ENCODE results near the gene FSTL5. TPM values are rescaled to one million over a fixed set of nuclear protein-coding genes. Genes with fewer than 3 reads are reported as not detected.

Gene FSTL5
- total RNA-seq, 2 experiments from 2014 or later = not detected

DNA sequence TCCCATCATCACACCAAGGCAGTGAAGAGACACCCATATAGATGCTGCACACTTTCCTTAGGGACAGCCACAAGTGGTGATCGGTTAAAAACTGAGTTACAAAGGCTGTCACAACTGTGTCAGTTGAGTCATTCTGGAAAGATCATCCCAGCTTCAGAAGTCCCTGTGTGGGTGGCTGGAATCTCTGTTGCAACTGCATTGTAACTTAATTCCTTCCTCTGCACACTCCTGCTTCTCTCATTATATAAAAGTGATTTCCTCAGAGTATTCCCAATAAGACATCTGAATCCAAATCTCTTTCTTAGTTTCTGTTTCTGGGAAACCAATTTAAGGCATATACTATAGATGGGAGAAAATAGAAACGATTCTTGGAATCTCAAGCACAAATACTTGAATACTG lies 88.1 kb downstream of the FSTL5 start:
- CTCF ChIA-PET = no interaction called here
- POLR2A ChIA-PET = no interaction called here
- Mint-ChIP-seq H3K4me3 (no peak overlapping the region), H3K4me1 (ENCODE audit: low read depth) (no peaks in the 10 kb centered on the region), H3K27me3 (ENCODE audit: low read depth) (no peaks in the 10 kb centered on the region), H3K27ac (no peak overlapping the region), H3K36me3 (ENCODE audit: low read depth) (no peaks in the 10 kb centered on the region), H3K9me3 (ENCODE audit: insufficient read depth) (no peaks in the 10 kb centered on the region)
- DNase-seq = no peak
- ATAC-seq = no peak

DNA sequence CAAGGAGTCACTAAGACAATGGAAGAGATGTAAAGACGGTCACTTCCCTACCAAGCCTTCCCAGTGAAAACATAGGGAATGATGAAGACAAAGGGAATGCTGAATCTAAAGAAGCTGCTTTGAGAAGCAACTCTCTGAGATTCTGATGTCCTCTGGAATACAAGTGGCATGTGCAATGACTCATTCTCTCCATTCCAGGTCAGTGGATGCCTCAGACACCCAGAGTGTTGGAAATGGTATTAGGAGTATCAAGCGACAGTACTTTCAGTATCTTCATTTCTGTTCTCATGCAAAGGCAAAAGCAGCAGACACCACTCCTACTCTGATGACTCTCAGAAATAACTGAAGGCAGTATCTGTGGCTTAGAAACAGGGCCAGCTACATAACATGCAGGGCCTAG lies 102.6 kb downstream of the FSTL5 start:
- Mint-ChIP-seq H3K4me1 (ENCODE audit: low read depth) (no peaks in the 10 kb centered on the region), H3K4me3 (no peak overlapping the region), H3K9me3 (ENCODE audit: insufficient read depth) (peaks cover 4% of the 10 kb centered on the region), H3K27ac (no peak overlapping the region), H3K27me3 (ENCODE audit: low read depth) (no peaks in the 10 kb centered on the region), H3K36me3 (ENCODE audit: low read depth) (no peaks in the 10 kb centered on the region)
- ChIA-PET CTCF (no interaction called here), POLR2A (no interaction called here)
- DNase-seq = no peak
- no peak for ATAC-seq

DNA sequence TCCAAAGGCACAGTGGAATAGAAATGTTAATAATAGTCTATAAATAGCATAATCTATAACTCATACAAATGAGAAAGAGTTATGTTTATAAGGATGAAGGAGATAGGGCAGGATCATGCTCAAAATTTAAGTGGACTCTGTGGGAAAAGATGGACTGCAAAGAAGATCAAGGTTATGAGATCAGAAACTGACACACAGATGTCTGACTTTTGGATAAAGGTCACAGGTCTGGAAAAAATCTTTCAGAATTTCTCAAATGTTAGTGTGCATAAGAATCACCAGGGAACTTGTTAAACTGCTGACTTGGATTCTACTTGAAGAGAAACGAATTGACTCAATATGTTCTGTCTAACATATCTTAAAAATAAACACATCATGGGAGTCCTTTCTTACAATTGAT lies 104.1 kb downstream of the FSTL5 start:
- Mint-ChIP-seq H3K9me3 (ENCODE audit: insufficient read depth) (peaks cover 2% of the 10 kb centered on the region), H3K4me1 (ENCODE audit: low read depth) (no peaks in the 10 kb centered on the region), H3K36me3 (ENCODE audit: low read depth) (no peaks in the 10 kb centered on the region), H3K4me3 (no peak overlapping the region), H3K27me3 (ENCODE audit: low read depth) (no peaks in the 10 kb centered on the region), H3K27ac (no peak overlapping the region)
- no peak for DNase-seq
- ATAC-seq = no peak
- ChIA-PET POLR2A (no interaction called here), CTCF (no interaction called here)

DNA sequence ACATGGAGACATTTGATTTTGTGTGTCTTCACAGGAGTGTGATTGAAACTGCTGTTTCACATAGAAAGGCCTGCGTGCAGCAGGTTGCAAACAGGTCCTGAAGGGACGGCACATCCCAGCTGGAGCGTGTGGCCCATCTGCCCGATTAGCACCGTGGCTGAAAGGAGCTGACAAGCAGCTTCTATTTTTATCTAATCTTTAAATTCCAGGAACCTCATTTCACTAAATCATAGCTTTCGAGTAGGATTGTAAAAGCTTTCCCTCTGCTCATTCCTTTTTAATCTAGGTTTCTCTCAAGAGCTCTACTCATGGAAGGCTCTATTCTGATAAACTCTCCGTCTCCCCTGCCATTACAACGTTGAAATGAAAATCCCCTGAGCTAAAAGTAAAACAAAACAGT lies 106.8 kb downstream of the FSTL5 start:
- Mint-ChIP-seq H3K9me3 (ENCODE audit: insufficient read depth) (no peaks in the 10 kb centered on the region), H3K27me3 (ENCODE audit: low read depth) (no peaks in the 10 kb centered on the region), H3K4me3 (no peak overlapping the region), H3K36me3 (ENCODE audit: low read depth) (no peaks in the 10 kb centered on the region), H3K27ac (no peak overlapping the region), H3K4me1 (ENCODE audit: low read depth) (no peaks in the 10 kb centered on the region)
- ATAC-seq (no peak), DNase-seq (no peak)
- ChIA-PET POLR2A (no interaction called here), CTCF (no interaction called here)

DNA sequence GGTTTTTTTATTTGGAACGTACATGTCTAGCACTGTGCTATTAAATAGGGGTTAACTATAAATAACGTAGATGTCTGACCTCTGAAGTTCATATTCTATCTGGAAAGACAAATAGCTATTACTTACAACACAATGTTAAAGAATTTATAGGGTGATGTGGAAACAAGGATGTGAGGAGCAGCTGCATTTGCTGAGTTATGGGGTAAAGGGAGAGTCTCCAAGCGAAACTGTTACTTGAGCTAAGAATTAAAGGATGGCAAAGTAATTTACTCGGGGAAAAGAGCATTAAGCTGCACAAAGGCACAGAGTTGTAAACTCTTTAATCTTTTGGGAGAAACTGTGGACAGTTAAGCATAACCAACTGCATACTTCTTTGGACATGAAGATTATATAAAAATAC lies 117.7 kb downstream of the FSTL5 start:
- DNase-seq (no peak), ATAC-seq (no peak)
- Mint-ChIP-seq H3K4me1 (ENCODE audit: low read depth) (no peaks in the 10 kb centered on the region), H3K27me3 (ENCODE audit: low read depth) (no peaks in the 10 kb centered on the region), H3K36me3 (ENCODE audit: low read depth) (no peaks in the 10 kb centered on the region), H3K9me3 (ENCODE audit: insufficient read depth) (no peaks in the 10 kb centered on the region), H3K4me3 (no peak overlapping the region), H3K27ac (no peak overlapping the region)
- ChIA-PET POLR2A (no interaction called here), CTCF (no interaction called here)

DNA sequence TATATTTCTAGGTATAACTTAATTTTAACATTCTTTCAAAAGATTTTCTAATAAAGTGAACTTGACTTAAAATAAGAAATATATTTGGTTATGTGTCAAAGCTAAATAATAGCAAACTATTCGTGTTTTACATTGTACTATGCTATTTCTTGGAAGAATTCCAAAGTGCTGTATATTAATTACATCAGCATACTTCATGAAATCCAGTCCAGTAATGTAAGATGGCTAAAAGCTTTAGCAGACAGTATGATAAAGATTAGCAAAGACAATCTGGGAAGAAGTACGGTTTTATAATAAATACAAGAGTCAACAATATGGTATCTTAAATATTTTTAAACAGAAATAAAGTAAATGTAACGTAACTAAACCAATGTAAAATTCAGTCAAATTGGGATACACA lies 125.7 kb downstream of the FSTL5 start:
- Mint-ChIP-seq H3K27me3 (ENCODE audit: low read depth) (no peaks in the 10 kb centered on the region), H3K4me3 (no peak overlapping the region), H3K27ac (no peak overlapping the region), H3K9me3 (ENCODE audit: insufficient read depth) (no peaks in the 10 kb centered on the region), H3K4me1 (ENCODE audit: low read depth) (no peaks in the 10 kb centered on the region), H3K36me3 (ENCODE audit: low read depth) (no peaks in the 10 kb centered on the region)
- ChIA-PET POLR2A (no interaction called here), CTCF (no interaction called here)
- DNase-seq (no peak), ATAC-seq (no peak)

DNA sequence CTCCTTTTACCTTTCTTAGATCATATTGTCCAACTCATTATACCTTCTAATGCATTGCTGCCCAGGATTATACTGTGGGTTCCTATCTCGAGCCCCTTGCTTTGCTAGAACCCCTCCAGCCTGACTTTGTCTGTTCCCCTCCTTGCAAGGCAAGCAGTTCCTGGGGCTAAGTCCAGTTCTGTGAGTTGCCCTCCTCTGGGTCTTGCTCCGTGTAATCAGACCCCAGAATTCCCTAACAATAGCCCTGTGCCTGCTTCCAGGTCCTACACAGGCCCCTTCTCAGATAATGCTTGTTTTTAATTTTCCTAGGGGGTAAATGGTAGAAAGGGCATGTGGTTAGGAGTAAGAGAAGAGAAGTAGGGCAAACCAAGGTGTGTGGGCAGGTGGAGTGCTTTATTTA lies 145.9 kb downstream of the FSTL5 start:
- Mint-ChIP-seq H3K9me3 (ENCODE audit: insufficient read depth) (peaks cover 3% of the 10 kb centered on the region), H3K27ac (no peak overlapping the region), H3K27me3 (ENCODE audit: low read depth) (no peaks in the 10 kb centered on the region), H3K36me3 (ENCODE audit: low read depth) (no peaks in the 10 kb centered on the region), H3K4me3 (no peak overlapping the region), H3K4me1 (ENCODE audit: low read depth) (no peaks in the 10 kb centered on the region)
- POLR2A ChIA-PET = no interaction called here
- no peak for DNase-seq
- CTCF ChIA-PET = no interaction called here
- no peak for ATAC-seq

DNA sequence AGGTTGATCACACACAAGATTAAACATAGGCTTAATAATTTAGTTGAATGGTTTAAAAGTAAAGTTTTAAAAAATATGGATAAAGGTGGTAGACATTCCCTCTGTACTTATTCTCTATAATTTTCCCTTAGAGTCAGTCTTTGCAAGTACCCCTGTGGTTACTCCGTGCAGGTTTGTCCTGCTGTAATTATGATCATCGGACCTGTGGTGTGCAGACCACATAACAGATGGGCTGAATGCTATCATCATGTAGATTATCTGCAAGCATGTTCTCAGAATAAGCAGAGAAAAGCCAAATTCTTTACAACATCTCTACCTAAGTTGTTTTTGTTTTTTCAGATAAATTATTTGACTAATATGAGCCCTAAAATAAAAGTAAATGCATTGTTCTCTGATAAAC lies 146.8 kb downstream of the FSTL5 start:
- no peak for ATAC-seq
- DNase-seq = no peak
- H3K9me3 Mint-ChIP-seq (ENCODE audit: insufficient read depth) = peaks cover 3% of the 10 kb centered on the region
- no peaks in the 10 kb centered on the region for H3K36me3 Mint-ChIP-seq (ENCODE audit: low read depth)
- no peak overlapping the region for H3K27ac Mint-ChIP-seq
- H3K27me3 Mint-ChIP-seq (ENCODE audit: low read depth) = no peaks in the 10 kb centered on the region
- no peak overlapping the region for H3K4me3 Mint-ChIP-seq
- H3K4me1 Mint-ChIP-seq (ENCODE audit: low read depth) = no peaks in the 10 kb centered on the region
- POLR2A ChIA-PET = no interaction called here
- CTCF ChIA-PET = no interaction called here

DNA sequence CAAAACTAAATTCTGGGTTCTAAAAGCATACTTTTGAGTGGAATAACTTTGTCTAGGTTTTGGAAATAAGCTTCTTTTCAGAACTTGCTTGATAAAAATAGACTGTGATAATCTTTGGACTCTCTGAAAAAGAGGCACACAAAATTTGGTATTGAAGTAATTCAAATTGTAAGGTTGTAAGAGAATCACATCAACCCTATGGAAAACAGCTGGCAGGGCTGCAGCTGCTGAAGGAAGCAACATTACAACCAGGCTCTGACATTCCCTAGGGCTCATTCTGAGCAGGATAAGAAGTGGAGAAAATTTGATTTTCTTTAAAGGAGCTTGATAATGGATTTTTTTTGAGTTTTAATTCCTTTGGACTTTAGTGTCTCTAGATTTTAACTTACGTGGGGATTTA lies 147.6 kb downstream of the FSTL5 start:
- ChIA-PET CTCF (no interaction called here), POLR2A (no interaction called here)
- ATAC-seq = no peak
- Mint-ChIP-seq H3K36me3 (ENCODE audit: low read depth) (no peaks in the 10 kb centered on the region), H3K27me3 (ENCODE audit: low read depth) (no peaks in the 10 kb centered on the region), H3K27ac (no peak overlapping the region), H3K4me3 (no peak overlapping the region), H3K4me1 (ENCODE audit: low read depth) (no peaks in the 10 kb centered on the region), H3K9me3 (ENCODE audit: insufficient read depth) (peaks cover 3% of the 10 kb centered on the region)
- no peak for DNase-seq

DNA sequence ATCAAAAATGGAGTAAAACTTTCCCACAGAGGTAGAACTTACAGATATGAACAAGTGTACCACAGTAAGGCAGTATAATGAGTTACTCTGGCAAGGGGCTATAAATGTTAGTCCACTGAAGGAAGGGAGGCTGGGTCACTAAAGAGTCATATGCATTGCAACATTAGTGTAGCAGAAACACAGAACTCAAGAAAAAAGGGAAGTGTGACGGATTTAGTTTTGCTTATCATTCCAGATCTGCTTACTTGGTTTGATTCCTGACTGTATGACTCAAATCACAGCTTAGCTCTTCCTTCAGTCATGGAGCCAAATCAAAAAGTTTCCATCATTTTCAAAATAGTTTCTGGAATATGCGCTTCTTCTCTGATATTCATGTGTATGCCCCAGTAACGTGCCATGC lies 148.7 kb downstream of the FSTL5 start:
- no peaks in the 10 kb centered on the region for H3K36me3 Mint-ChIP-seq (ENCODE audit: low read depth)
- no peaks in the 10 kb centered on the region for H3K27me3 Mint-ChIP-seq (ENCODE audit: low read depth)
- no peak overlapping the region for H3K27ac Mint-ChIP-seq
- DNase-seq (no peak), ATAC-seq (no peak)
- ChIA-PET CTCF (no interaction called here), POLR2A (no interaction called here)
- H3K9me3 Mint-ChIP-seq (ENCODE audit: insufficient read depth) = peaks cover 3% of the 10 kb centered on the region
- no peaks in the 10 kb centered on the region for H3K4me1 Mint-ChIP-seq (ENCODE audit: low read depth)
- no peak overlapping the region for H3K4me3 Mint-ChIP-seq

DNA sequence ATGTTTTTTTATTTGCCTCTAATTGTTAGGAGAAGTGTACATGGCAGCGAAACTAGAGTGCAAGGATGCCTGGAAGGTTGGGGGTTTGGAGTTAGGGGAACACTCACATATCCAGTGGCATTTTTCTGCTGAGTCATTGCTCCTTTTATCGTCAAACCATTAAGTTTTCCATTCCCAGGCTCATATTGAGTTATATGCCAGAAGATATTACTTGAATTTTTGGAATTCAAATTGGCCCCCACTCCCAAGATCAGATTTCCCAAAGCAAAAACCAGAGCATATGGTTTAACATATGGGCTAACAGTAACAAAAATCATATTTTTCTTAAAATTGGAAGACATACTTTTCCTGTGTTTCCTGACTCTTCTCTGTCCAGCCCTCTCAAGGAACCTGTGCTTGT lies 152.7 kb downstream of the FSTL5 start:
- Mint-ChIP-seq H3K27me3 (ENCODE audit: low read depth) (no peaks in the 10 kb centered on the region), H3K36me3 (ENCODE audit: low read depth) (no peaks in the 10 kb centered on the region), H3K9me3 (ENCODE audit: insufficient read depth) (peaks cover 3% of the 10 kb centered on the region), H3K4me3 (no peak overlapping the region), H3K4me1 (ENCODE audit: low read depth) (no peaks in the 10 kb centered on the region), H3K27ac (no peak overlapping the region)
- DNase-seq = no peak
- ATAC-seq = no peak
- ChIA-PET CTCF (no interaction called here), POLR2A (no interaction called here)

DNA sequence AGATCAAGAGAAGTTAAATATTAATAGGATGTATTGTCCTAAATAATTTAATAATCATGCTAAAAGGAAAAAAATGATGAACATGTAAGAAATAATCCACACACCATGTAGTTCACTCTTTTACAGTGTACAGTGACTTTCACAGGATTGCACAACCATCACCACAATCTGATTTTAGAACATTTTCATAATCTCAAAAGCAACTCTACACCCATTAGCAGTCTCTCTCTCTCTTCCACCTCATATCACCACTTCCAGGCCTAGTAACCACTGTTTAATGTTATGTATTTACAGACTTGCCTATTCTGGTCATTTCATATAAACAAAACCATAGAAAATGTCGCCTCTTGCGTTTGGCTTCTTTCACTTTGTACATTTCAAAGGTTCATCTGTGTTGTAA lies 153.4 kb downstream of the FSTL5 start:
- Mint-ChIP-seq H3K9me3 (ENCODE audit: insufficient read depth) (peaks cover 3% of the 10 kb centered on the region), H3K36me3 (ENCODE audit: low read depth) (no peaks in the 10 kb centered on the region), H3K27ac (no peak overlapping the region), H3K4me3 (no peak overlapping the region), H3K27me3 (ENCODE audit: low read depth) (no peaks in the 10 kb centered on the region), H3K4me1 (ENCODE audit: low read depth) (no peaks in the 10 kb centered on the region)
- ChIA-PET CTCF (no interaction called here), POLR2A (no interaction called here)
- DNase-seq = no peak
- ATAC-seq = no peak

DNA sequence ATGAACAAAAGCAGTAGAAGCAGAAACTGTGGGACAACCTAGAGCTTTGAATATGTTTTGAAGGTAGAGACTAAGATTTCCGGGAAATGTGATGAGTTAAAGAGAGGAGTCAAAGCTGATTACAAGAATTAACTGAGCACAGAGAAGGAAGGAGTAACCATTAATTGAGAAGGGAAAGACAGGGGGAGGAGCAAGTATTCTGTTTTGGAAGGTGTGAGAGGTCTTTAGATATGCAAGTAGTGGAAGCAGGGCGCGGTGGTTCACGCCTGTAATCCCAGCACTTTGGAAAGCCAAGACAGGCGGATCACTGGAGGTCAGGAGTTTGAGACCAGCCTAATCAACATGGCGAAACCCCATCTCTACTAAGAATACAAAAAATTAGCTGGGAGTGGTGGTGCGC lies 171.5 kb downstream of the FSTL5 start:
- DNase-seq (no peak), ATAC-seq (no peak)
- ChIA-PET POLR2A (no interaction called here), CTCF (no interaction called here)
- Mint-ChIP-seq H3K9me3 (ENCODE audit: insufficient read depth) (peaks cover 5% of the 10 kb centered on the region), H3K4me3 (no peak overlapping the region), H3K4me1 (ENCODE audit: low read depth) (no peaks in the 10 kb centered on the region), H3K36me3 (ENCODE audit: low read depth) (no peaks in the 10 kb centered on the region), H3K27ac (no peak overlapping the region), H3K27me3 (ENCODE audit: low read depth) (no peaks in the 10 kb centered on the region)

DNA sequence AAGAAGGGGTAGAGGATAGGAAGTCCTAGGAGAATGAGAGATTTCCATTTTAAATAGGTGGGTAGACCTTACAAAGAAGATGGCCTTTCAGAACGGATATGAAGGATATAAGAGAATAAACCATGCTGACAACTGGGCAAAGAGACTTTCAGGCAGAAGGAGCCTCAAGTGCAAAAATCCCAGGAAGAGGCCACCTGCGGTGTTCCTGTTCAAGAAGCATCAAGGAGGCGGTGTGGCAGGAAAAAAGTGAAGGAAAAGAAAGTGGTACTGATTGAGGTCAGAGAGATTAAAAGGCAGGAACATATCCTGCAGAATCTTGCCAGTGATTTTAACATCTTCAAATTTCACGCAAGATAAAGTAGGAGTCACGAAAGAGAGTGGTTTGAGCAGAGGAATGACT lies 172.0 kb downstream of the FSTL5 start:
- no peaks in the 10 kb centered on the region for H3K4me1 Mint-ChIP-seq (ENCODE audit: low read depth)
- ChIA-PET POLR2A (no interaction called here), CTCF (no interaction called here)
- no peaks in the 10 kb centered on the region for H3K36me3 Mint-ChIP-seq (ENCODE audit: low read depth)
- no peak for DNase-seq
- H3K4me3 Mint-ChIP-seq = no peak overlapping the region
- peaks cover 3% of the 10 kb centered on the region for H3K9me3 Mint-ChIP-seq (ENCODE audit: insufficient read depth)
- H3K27ac Mint-ChIP-seq = no peak overlapping the region
- ATAC-seq = no peak
- no peaks in the 10 kb centered on the region for H3K27me3 Mint-ChIP-seq (ENCODE audit: low read depth)
